ENCODE measurements around the gene SORCS3. TPM values are rescaled to one million over a fixed set of nuclear protein-coding genes. Genes with fewer than 3 reads are reported as not detected.

Gene SORCS3
- total RNA-seq, 1 donor from 2014 or later = not detected

DNA sequence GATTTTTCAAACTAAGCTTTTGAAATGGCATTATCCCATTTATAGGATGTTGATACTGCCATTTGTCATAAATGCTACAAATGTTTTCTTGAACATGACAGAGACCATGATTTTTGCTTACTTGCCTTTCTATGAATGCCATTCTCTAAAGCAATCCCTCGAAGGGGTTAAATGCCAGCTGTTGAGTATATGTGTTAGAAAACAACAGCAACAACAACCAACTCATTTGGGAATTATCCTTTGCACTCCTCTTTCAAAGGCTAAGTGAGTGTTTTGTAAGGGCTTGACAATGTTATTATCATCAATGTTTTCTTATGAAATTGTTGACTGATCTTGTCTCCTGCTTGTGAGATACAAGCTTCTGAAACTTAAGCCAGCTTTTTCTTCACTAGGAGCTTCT lies 529.4 kb downstream of the SORCS3 start:
- intact Hi-C loops (cut with DNase I) = no loop called here
- H3K4me3 ChIP-seq = no peak overlapping the region
- TF ChIP-seq, protein P1, sequence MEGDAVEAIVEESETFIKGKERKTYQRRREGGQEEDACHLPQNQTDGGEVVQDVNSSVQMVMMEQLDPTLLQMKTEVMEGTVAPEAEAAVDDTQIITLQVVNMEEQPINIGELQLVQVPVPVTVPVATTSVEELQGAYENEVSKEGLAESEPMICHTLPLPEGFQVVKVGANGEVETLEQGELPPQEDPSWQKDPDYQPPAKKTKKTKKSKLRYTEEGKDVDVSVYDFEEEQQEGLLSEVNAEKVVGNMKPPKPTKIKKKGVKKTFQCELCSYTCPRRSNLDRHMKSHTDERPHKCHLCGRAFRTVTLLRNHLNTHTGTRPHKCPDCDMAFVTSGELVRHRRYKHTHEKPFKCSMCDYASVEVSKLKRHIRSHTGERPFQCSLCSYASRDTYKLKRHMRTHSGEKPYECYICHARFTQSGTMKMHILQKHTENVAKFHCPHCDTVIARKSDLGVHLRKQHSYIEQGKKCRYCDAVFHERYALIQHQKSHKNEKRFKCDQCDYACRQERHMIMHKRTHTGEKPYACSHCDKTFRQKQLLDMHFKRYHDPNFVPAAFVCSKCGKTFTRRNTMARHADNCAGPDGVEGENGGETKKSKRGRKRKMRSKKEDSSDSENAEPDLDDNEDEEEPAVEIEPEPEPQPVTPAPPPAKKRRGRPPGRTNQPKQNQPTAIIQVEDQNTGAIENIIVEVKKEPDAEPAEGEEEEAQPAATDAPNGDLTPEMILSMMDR (IDR thresholded peaks at IDR 0.05) = no peak
- H3K4me1 ChIP-seq = no peaks in the 10 kb centered on the region
- H3K27ac ChIP-seq = no peak overlapping the region
- DNase-seq = no peak
- H3K9me3 ChIP-seq = no peaks in the 10 kb centered on the region
- no peak for ATAC-seq
- H3K27me3 ChIP-seq = no peaks in the 10 kb centered on the region
- no peaks in the 10 kb centered on the region for H3K36me3 ChIP-seq

- Histone ChIP-seq H3K36me3 (no peaks in the 10 kb centered on the region), H3K27me3 (no peaks in the 10 kb centered on the region), H3K4me1 (no peaks in the 10 kb centered on the region), H3K4me3 (no peak overlapping the region), H3K27ac (no peak overlapping the region), H3K9me3 (no peaks in the 10 kb centered on the region)
- intact Hi-C loops (cut with DNase I) = no loop called here
- ATAC-seq (no peak), DNase-seq (no peak)
- TF ChIP-seq, protein P1 (IDR thresholded peaks at IDR 0.05) = no peak
These were observed 530.9 kb downstream of the SORCS3 start for GRCh38 chr10:105171945-105172344.

DNA sequence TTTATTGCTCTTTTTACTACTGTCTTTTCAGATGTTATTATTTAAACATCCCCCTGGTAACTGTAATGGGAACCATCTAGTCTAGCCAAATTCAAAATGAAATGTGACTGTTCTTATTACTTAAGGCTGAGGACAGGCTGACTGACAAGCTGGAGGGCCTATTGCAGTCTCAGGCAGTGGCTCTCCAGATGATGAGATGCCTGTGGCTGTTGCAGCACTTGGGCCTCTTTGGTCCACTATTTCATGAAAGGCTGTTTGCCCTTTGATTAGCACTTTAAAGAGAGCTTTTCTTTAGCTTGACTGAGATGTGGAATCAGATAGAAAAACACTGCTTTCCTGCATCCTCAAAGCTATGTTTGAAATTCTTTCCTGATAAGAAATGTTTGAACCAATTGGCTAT lies 540.5 kb downstream of the SORCS3 start:
- TF ChIP-seq, protein P1 (IDR thresholded peaks at IDR 0.05) = no peak
- intact Hi-C loops (cut with DNase I) = no loop called here
- no peak for ATAC-seq
- Histone ChIP-seq H3K4me1 (no peaks in the 10 kb centered on the region), H3K36me3 (no peaks in the 10 kb centered on the region), H3K4me3 (no peak overlapping the region), H3K9me3 (no peaks in the 10 kb centered on the region), H3K27ac (no peak overlapping the region), H3K27me3 (no peaks in the 10 kb centered on the region)
- DNase-seq = no peak

- ATAC-seq (no peak), DNase-seq (no peak)
- H3K27me3 ChIP-seq = no peaks in the 10 kb centered on the region
- no peaks in the 10 kb centered on the region for H3K9me3 ChIP-seq
- TF ChIP-seq, protein P1 (IDR thresholded peaks at IDR 0.05) = no peak
- H3K4me3 ChIP-seq = no peak overlapping the region
- H3K27ac ChIP-seq = no peak overlapping the region
- H3K36me3 ChIP-seq = no peaks in the 10 kb centered on the region
- intact Hi-C loops (cut with DNase I) = no loop called here
- no peaks in the 10 kb centered on the region for H3K4me1 ChIP-seq
These were observed 542.4 kb downstream of the SORCS3 start for GRCh38 chr10:105183536-105183935.

- intact Hi-C loops (cut with DNase I) = no loop called here
- TF ChIP-seq, protein P1 (IDR thresholded peaks at IDR 0.05) = no peak
- Histone ChIP-seq H3K9me3 (no peaks in the 10 kb centered on the region), H3K4me1 (no peaks in the 10 kb centered on the region), H3K36me3 (no peaks in the 10 kb centered on the region), H3K27ac (no peak overlapping the region), H3K27me3 (no peaks in the 10 kb centered on the region), H3K4me3 (no peak overlapping the region)
- no peak for DNase-seq
- ATAC-seq = no peak
These were observed 544.1 kb downstream of the SORCS3 start for GRCh38 chr10:105185161-105185560.

GRCh38 chr10:105187243-105187642 lies 546.2 kb downstream of the SORCS3 start:
- ATAC-seq (no peak), DNase-seq (no peak)
- intact Hi-C loops (cut with DNase I) = no loop called here
- H3K4me3 ChIP-seq = no peak overlapping the region
- H3K36me3 ChIP-seq = no peaks in the 10 kb centered on the region
- H3K27ac ChIP-seq = no peak overlapping the region
- TF ChIP-seq, protein P1 (IDR thresholded peaks at IDR 0.05) = no peak
- H3K9me3 ChIP-seq = no peaks in the 10 kb centered on the region
- H3K4me1 ChIP-seq = no peaks in the 10 kb centered on the region
- no peaks in the 10 kb centered on the region for H3K27me3 ChIP-seq
